ENCODE results near the gene SNRPD2.

- TF ChIP-seq POLR2A (IDR thresholded peaks at IDR 0.05) (peak; percentile 90), CTCF (IDR thresholded peaks at IDR 0.05) (no peak)
Observed at GRCh38 chr19:45691516-45692186, at the start of gene SNRPD2.

Measured in ovary (tissue), 3 donors.